ENCODE data around the gene TUBGCP6.

TUBGCP6 gene

GRCh38 chr22:50264104-50264745, 19.4 kb upstream of the TUBGCP6 start:
- no peak for DNase-seq (ENCODE audit: low read depth in 2 of 2)

GRCh38 chr22:50262973-50263617, 18.3 kb upstream of the TUBGCP6 start:
- DNase-seq (ENCODE audit: low read depth in 2 of 2), result no peak

- no peak for DNase-seq (ENCODE audit: low read depth in 2 of 2)
These were observed 17.7 kb upstream of the TUBGCP6 start for GRCh38 chr22:50262460-50262911.

GRCh38 chr22:50261615-50262459, 17.0 kb upstream of the TUBGCP6 start, which contains the start of gene MAPK12:
Gene MAPK12 (minus strand): TSS chr22:50261683. CDS start chr22:50261509, 174 bp downstream.
- no peak for DNase-seq (ENCODE audit: low read depth in 2 of 2)

- no peak for DNase-seq (ENCODE audit: low read depth in 2 of 2)
These were observed 16.2 kb upstream of the TUBGCP6 start for GRCh38 chr22:50260801-50261614.

GRCh38 chr22:50260434-50260800, 15.6 kb upstream of the TUBGCP6 start:
- no peak for DNase-seq (ENCODE audit: low read depth in 2 of 2)

GRCh38 chr22:50259302-50259701, 14.5 kb upstream of the TUBGCP6 start:
- DNase-seq (ENCODE audit: low read depth in 2 of 2), result no peak

- DNase-seq (ENCODE audit: low read depth in 2 of 2), result no peak
These were observed 13.8 kb upstream of the TUBGCP6 start for GRCh38 chr22:50258361-50259292.

- DNase-seq (ENCODE audit: low read depth in 2 of 2), result no peak
These were observed 12.9 kb upstream of the TUBGCP6 start for GRCh38 chr22:50257451-50258360.

- DNase-seq (ENCODE audit: low read depth in 2 of 2), result no peak
These were observed 12.2 kb upstream of the TUBGCP6 start for GRCh38 chr22:50257041-50257440.

- no peak for DNase-seq (ENCODE audit: low read depth in 2 of 2)
These were observed 11.5 kb upstream of the TUBGCP6 start for GRCh38 chr22:50256258-50256862.

- no peak for DNase-seq (ENCODE audit: low read depth in 2 of 2)
These were observed 10.8 kb upstream of the TUBGCP6 start for GRCh38 chr22:50255607-50256006.

- no peak for DNase-seq (ENCODE audit: low read depth in 2 of 2)
These were observed 10.3 kb upstream of the TUBGCP6 start for GRCh38 chr22:50255099-50255498.

GRCh38 chr22:50253941-50254340, 9.1 kb upstream of the TUBGCP6 start:
- no peak for DNase-seq (ENCODE audit: low read depth in 2 of 2)

- no peak for DNase-seq (ENCODE audit: low read depth in 2 of 2)
These were observed 8.5 kb upstream of the TUBGCP6 start for GRCh38 chr22:50253046-50253915.

GRCh38 chr22:50252082-50253045, 7.5 kb upstream of the TUBGCP6 start:
- DNase-seq (ENCODE audit: low read depth in 2 of 2), result no peak
